Progenitor cell of endocrine pancreas (in vitro differentiated cells): ENCODE measurements around the gene ABCD2. TPM values are rescaled to one million over a fixed set of nuclear protein-coding genes. Genes with fewer than 3 reads are reported as not detected.

Experiments used
- DNase-seq: peaks from one replicate; pipeline ENCODE4 v3.0.0; 2021; ENCODE audit warnings: low spot score; ENCODE audit not compliant: unreplicated experiment
- H3K27ac Mint-ChIP-seq: 2 replicates; pipeline ENCODE4 v1.8.0; 2021; ENCODE audit warnings: mild to moderate bottlenecking, moderate library complexity, mixed read lengths
- H3K27me3 Mint-ChIP-seq: 2 replicates; pipeline ENCODE4 v1.8.0; 2021; ENCODE audit warnings: mixed read lengths
- H3K36me3 Mint-ChIP-seq: 2 replicates; pipeline ENCODE4 v1.8.0; 2022; ENCODE audit warnings: mixed read lengths; ENCODE audit not compliant: insufficient read depth
- H3K4me1 Mint-ChIP-seq: 2 replicates; pipeline ENCODE4 v1.8.0; 2021; ENCODE audit warnings: low read depth, mixed read lengths
- H3K4me3 Mint-ChIP-seq: 2 replicates; pipeline ENCODE4 v1.8.0; 2021; ENCODE audit warnings: low read depth, mild to moderate bottlenecking, moderate library complexity, mixed read lengths
- H3K9me3 Mint-ChIP-seq: 2 replicates; pipeline ENCODE4 v1.8.0; 2021; ENCODE audit warnings: low read depth, mixed read lengths
- total RNA-seq: library from RNA; stranded (reverse); gene quantifications from 2 replicates; pipeline ENCODE4 v1.2.1, GENCODE V29; 2021
- TF ChIP-seq, protein P1 (sequence below): fragments of 200-600 bp; sonication (generic); IDR thresholded peaks from one replicate; pipeline ENCODE4 v1.5.0; 2021; ENCODE audit warnings: antibody characterized with exemption, mild to moderate bottlenecking; ENCODE audit not compliant: unreplicated experiment

The ABCD2 gene
- total RNA-seq, 1 donor from 2014 or later: not detected

GRCh38 chr12:39638840-39639239 lies 19.2 kb upstream of the ABCD2 start:
- Mint-ChIP-seq H3K4me3 (no peak overlapping the region), H3K9me3 (no peaks in the 10 kb centered on the region)
- no peak for DNase-seq

DNA sequence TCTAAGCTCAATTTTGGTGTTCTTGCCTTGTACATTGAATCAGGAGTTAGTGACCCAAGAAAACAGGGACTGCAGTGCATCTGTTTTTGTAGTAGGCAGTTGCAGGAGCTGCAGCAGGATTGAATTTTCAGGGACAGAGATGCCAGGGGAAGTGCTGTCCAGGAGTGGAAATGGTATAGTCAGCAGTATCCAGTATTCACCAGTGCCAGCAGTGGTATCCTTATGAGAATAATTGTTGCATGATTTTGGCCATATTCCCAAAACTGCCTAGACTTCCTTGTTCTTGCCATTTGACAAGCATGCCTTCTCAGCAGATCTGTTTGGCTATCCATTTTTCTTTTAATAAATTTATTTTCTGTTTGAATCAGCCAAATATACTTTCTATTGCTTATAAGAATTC lies 18.6 kb upstream of the ABCD2 start:
- Mint-ChIP-seq H3K4me3 (no peak overlapping the region), H3K27me3 (no peaks in the 10 kb centered on the region), H3K27ac (no peak overlapping the region), H3K36me3 (no peaks in the 10 kb centered on the region), H3K9me3 (no peaks in the 10 kb centered on the region), H3K4me1 (no peaks in the 10 kb centered on the region)
- DNase-seq: no peak
- TF ChIP-seq, protein P1, sequence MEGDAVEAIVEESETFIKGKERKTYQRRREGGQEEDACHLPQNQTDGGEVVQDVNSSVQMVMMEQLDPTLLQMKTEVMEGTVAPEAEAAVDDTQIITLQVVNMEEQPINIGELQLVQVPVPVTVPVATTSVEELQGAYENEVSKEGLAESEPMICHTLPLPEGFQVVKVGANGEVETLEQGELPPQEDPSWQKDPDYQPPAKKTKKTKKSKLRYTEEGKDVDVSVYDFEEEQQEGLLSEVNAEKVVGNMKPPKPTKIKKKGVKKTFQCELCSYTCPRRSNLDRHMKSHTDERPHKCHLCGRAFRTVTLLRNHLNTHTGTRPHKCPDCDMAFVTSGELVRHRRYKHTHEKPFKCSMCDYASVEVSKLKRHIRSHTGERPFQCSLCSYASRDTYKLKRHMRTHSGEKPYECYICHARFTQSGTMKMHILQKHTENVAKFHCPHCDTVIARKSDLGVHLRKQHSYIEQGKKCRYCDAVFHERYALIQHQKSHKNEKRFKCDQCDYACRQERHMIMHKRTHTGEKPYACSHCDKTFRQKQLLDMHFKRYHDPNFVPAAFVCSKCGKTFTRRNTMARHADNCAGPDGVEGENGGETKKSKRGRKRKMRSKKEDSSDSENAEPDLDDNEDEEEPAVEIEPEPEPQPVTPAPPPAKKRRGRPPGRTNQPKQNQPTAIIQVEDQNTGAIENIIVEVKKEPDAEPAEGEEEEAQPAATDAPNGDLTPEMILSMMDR: no peak

More at GRCh38 chr12:39638840-39639239, 19.2 kb upstream of the ABCD2 start:
- Mint-ChIP-seq H3K27me3 (no peaks in the 10 kb centered on the region), H3K36me3 (no peaks in the 10 kb centered on the region), H3K27ac (no peak overlapping the region), H3K4me1 (no peaks in the 10 kb centered on the region)
- TF ChIP-seq, protein P1: no peak

DNA sequence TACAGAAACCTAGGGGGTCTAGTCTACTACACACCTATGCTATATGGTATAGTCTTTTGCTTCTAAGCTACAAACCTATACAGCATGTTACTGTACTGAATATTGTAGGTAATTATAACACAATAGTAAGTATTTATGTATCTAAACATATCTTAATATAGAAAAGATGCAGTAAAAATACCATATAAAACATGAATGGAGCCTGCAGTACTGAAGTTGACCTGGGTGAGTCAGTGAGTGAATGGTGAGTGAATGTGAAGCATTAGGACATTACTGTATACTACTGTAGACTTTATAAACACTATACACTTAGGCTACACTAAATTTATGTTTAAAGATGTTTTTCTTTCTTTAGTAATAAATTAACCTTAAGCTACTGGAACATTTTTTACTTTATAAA lies 13.1 kb upstream of the ABCD2 start:
- H3K4me1 Mint-ChIP-seq: no peaks in the 10 kb centered on the region
- no peaks in the 10 kb centered on the region for H3K36me3 Mint-ChIP-seq
- no peak overlapping the region for H3K4me3 Mint-ChIP-seq
- no peaks in the 10 kb centered on the region for H3K27me3 Mint-ChIP-seq
- H3K27ac Mint-ChIP-seq: no peak overlapping the region
- no peaks in the 10 kb centered on the region for H3K9me3 Mint-ChIP-seq
- DNase-seq: no peak
- TF ChIP-seq, protein P1: no peak

DNA sequence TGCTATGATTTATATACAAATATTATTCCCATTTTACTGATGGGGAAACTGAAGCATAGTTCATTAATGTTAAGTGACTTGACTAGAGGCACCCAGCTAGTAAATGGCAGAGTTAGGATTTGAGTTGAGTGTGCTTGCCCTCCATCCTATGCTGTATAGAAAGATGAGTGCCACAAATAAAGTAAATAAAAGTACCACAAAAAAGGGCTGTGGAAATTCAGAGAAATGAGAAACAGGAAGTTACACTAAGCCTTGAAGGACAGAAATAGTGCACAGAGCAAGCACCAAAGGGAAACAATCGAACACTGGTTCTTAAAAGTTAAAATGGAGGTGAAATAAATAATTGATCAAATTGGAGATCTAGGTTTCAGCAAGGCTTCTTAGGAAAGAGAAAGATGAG lies 9.2 kb upstream of the ABCD2 start:
- Mint-ChIP-seq H3K36me3 (no peaks in the 10 kb centered on the region), H3K4me1 (no peaks in the 10 kb centered on the region), H3K4me3 (no peak overlapping the region), H3K27ac (no peak overlapping the region), H3K27me3 (no peaks in the 10 kb centered on the region), H3K9me3 (no peaks in the 10 kb centered on the region)
- TF ChIP-seq, protein P1: no peak
- DNase-seq: no peak

DNA sequence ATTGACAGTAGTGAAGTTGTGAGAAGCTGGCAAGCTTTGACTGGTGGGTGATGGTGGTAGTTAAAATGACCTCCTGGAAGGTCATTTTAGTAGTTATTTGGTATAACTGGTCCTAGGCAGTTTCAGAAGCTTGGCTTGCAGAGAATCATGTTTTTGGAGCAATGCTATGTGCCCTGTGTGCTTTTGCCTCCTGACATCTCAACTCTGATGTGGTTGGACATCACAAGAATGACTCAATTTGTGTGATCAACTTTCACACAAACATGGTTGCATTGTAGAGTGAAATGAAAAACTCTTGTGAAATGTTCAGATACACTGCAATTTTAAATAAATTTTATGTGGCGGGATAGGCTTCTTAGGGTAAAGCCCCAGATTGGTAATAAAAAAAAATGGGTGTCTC lies 8.3 kb upstream of the ABCD2 start:
- no peaks in the 10 kb centered on the region for H3K9me3 Mint-ChIP-seq
- no peaks in the 10 kb centered on the region for H3K4me1 Mint-ChIP-seq
- TF ChIP-seq, protein P1: no peak
- no peak overlapping the region for H3K27ac Mint-ChIP-seq
- H3K27me3 Mint-ChIP-seq: no peaks in the 10 kb centered on the region
- H3K36me3 Mint-ChIP-seq: no peaks in the 10 kb centered on the region
- H3K4me3 Mint-ChIP-seq: no peak overlapping the region
- no peak for DNase-seq
